ENCODE data around the gene RTN1. TPM values are rescaled to one million over a fixed set of nuclear protein-coding genes. Genes with fewer than 3 reads are reported as not detected.

Gene RTN1
- total and polyA plus RNA-seq, 10 of the 15 experiments (the other 5 are each of a cell fraction or from before 2014, with no cell fraction given), result 0.03 to 0.55 (median 0.13) TPM; not detected in 4

DNA sequence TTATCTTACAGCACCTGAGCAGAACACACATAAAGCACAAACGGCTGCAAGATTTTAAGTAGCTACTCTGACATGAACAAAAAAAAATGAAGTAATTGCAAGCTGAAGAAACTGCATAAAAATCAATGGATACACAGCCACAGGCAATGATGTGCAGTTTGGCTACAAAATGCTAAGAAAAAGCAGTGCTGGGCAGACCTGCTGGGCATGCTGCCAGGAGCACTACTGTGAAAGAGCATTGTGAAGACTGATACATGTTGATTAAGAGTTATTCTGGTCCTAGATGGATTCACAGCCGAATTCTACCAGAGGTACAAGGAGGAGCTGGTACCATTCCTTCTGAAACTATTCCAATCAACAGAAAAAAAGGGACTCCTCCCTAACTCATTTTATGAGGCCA is 20.1 kb upstream of the RTN1 start:
- POLR2A ChIA-PET, result no interaction called here
- no TSS peak for BruUV-seq (replicated peaks)

More for the DNA sequence above, 20.1 kb upstream of the RTN1 start:
- H3K27me3 ChIP-seq (replicated peaks in 1 of 2; ENCODE audit: control insufficient read depth in 2 of 2, insufficient read depth in 2 of 2, low read length in 1 of 2), result no peaks in the 10 kb centered on the region
- CTCF ChIA-PET, result no interaction called here
- no peaks in the 10 kb centered on the region for H3K9me3 ChIP-seq (replicated peaks; ENCODE audit: control insufficient read depth, insufficient read depth, low read length)
- no peaks in the 10 kb centered on the region for H3K79me2 ChIP-seq (ENCODE audit: control insufficient read depth, insufficient read depth, low read length)
- H3K4me3 ChIP-seq, result no peak overlapping the region
- H3K4me1 ChIP-seq (ENCODE audit: control insufficient read depth, insufficient read depth, low read length), result no peaks in the 10 kb centered on the region
- no peaks in the 10 kb centered on the region for H4K20me1 ChIP-seq (ENCODE audit: control insufficient read depth, insufficient read depth)
- no peak overlapping the region for H3K4me2 ChIP-seq (ENCODE audit: control insufficient read depth, insufficient read depth)
- no peak overlapping the region for H3K27ac ChIP-seq (ENCODE audit: control insufficient read depth, insufficient read depth)
- RAD21 ChIA-PET (ENCODE audit: unreplicated experiment), result no interaction called here
- intact Hi-C loops (cut with micrococcal nuclease; ENCODE audit: unreplicated experiment), result loop anchor here (10.0 kb wide), 1 partner anchor 176 kb away; no protein-coding TSS in a partner anchor
- H3K36me3 ChIP-seq (ENCODE audit: control insufficient read depth in 2 of 2, insufficient read depth in 2 of 2, low read length in 1 of 2), result no peaks in the 10 kb centered on the region
- WGBS (ENCODE audit: insufficient coverage, insufficient replicate concordance, low lambda C conversion rate, missing lambda C conversion rate), result 0% methylated on average over 2 of the region's 2 CpGs
- H2AFZ ChIP-seq (ENCODE audit: control insufficient read depth, low read depth, low read length), result no peak overlapping the region
- ATAC-seq, result no peak
- in situ Hi-C loops (cut with MboI), result no loop called here
- SMC1A ChIA-PET (ENCODE audit: uncharacterized antibody, unreplicated experiment), result interaction anchor here (1.6 kb wide), 1 partner anchor 75 kb away, joined by 3 read pairs; no protein-coding TSS in a partner anchor
- DNase-seq (ENCODE audit: low read depth, low spot score), result no peak
- FAIRE-seq, result no peak
- no peak overlapping the region for H3K9ac ChIP-seq (ENCODE audit: control insufficient read depth, insufficient read depth, low read length)
- TF ChIP-seq NR2C2 (IDR thresholded peaks at IDR 0.05; ENCODE audit: borderline replicate concordance, control insufficient read depth, insufficient read length, low read depth) (no peak), ESRRA (IDR thresholded peaks at IDR 0.05; ENCODE audit: low read length) (no peak), SUPT20H (IDR thresholded peaks at IDR 0.05; ENCODE audit: borderline replicate concordance, control insufficient read depth, low read depth, low read length) (no peak), TARDBP (IDR thresholded peaks at IDR 0.05; ENCODE audit: borderline replicate concordance) (no peak), SPI1 (IDR thresholded peaks at IDR 0.05; ENCODE audit: borderline replicate concordance, insufficient read depth, low read depth, low read length) (no peak), CHD4 (IDR thresholded peaks at IDR 0.05) (no peak), KLF5 (IDR thresholded peaks at IDR 0.05; ENCODE audit: partially characterized antibody) (no peak), GABPA (IDR thresholded peaks at IDR 0.05; ENCODE audit: low read depth) (no peak), HDGF (IDR thresholded peaks at IDR 0.05) (no peak)
- TF ChIP-seq, protein P1, sequence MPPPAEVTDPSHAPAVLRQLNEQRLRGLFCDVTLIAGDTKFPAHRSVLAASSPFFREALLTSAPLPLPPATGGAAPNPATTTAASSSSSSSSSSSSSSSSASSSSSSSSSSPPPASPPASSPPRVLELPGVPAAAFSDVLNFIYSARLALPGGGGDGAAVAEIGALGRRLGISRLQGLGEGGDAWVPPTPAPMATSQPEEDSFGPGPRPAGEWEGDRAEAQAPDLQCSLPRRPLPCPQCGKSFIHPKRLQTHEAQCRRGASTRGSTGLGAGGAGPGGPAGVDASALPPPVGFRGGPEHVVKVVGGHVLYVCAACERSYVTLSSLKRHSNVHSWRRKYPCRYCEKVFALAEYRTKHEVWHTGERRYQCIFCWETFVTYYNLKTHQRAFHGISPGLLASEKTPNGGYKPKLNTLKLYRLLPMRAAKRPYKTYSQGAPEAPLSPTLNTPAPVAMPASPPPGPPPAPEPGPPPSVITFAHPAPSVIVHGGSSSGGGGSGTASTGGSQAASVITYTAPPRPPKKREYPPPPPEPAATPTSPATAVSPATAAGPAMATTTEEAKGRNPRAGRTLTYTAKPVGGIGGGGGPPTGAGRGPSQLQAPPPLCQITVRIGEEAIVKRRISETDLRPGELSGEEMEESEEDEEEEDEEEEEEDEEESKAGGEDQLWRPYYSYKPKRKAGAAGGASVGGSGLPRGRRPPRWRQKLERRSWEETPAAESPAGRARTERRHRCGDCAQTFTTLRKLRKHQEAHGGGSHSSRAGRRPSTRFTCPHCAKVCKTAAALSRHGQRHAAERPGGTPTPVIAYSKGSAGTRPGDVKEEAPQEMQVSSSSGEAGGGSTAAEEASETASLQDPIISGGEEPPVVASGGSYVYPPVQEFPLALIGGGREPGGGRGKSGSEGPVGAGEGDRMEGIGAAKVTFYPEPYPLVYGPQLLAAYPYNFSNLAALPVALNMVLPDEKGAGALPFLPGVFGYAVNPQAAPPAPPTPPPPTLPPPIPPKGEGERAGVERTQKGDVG (CRISPR knock-in tag; IDR thresholded peaks at IDR 0.05), result no peak
